ENCODE data around the gene SBNO2. TPM values are rescaled to one million over a fixed set of nuclear protein-coding genes. Genes with fewer than 3 reads are reported as not detected.
A peak's percentile ranks its signal among the peaks of the same experiment; 100 is the strongest.

SBNO2 gene
- total RNA-seq, 1 donor from 2014 or later, result 125 TPM

GRCh38 chr19:1074544-1075283, 99.4 kb downstream of the SBNO2 start:
- ATAC-seq, result peak; percentile 78
- no peak for TF ChIP-seq CTCF (IDR thresholded peaks at IDR 0.05)

GRCh38 chr19:1073956-1074517, 100.0 kb downstream of the SBNO2 start:
- H3K4me1 ChIP-seq, result peaks cover 46% of the 10 kb centered on the region
- no peaks in the 10 kb centered on the region for H3K27me3 ChIP-seq
- H3K9me3 ChIP-seq, result no peaks in the 10 kb centered on the region
- no peak for TF ChIP-seq CTCF (IDR thresholded peaks at IDR 0.05)
- H3K27ac ChIP-seq, result peak overlapping the region; percentile 58
- DNase-seq (no peak), ATAC-seq (no peak)
- H3K4me3 ChIP-seq, result peak overlapping the region; percentile 26
- H3K36me3 ChIP-seq, result no peaks in the 10 kb centered on the region
- intact Hi-C loops (cut with DNase I), result no loop called here

More at GRCh38 chr19:1074544-1075283, 99.4 kb downstream of the SBNO2 start:
- H3K36me3 ChIP-seq, result peaks cover 4% of the 10 kb centered on the region
- no peaks in the 10 kb centered on the region for H3K27me3 ChIP-seq
- peak overlapping the region; percentile 65 for H3K27ac ChIP-seq
- peaks cover 39% of the 10 kb centered on the region for H3K4me1 ChIP-seq
- H3K9me3 ChIP-seq, result no peaks in the 10 kb centered on the region
- H3K4me3 ChIP-seq, result peak overlapping the region; percentile 28
- peak; percentile 97 for DNase-seq
- intact Hi-C loops (cut with DNase I), result no loop called here

- no peak for DNase-seq
- H3K4me1 ChIP-seq, result peaks cover 53% of the 10 kb centered on the region
Measured at GRCh38 chr19:1073063-1073955, 100.8 kb downstream of the SBNO2 start.

GRCh38 chr19:1072371-1073015, 101.6 kb downstream of the SBNO2 start:
- no peaks in the 10 kb centered on the region for H3K27me3 ChIP-seq
- intact Hi-C loops (cut with DNase I), result no loop called here
- no peak overlapping the region for H3K27ac ChIP-seq
- ATAC-seq (no peak), DNase-seq (no peak)
- no peak overlapping the region for H3K4me3 ChIP-seq
- TF ChIP-seq CTCF (IDR thresholded peaks at IDR 0.05), result no peak
- H3K36me3 ChIP-seq, result no peaks in the 10 kb centered on the region
- H3K4me1 ChIP-seq, result peaks cover 55% of the 10 kb centered on the region
- no peaks in the 10 kb centered on the region for H3K9me3 ChIP-seq

More at GRCh38 chr19:1073063-1073955, 100.8 kb downstream of the SBNO2 start:
- H3K36me3 ChIP-seq, result no peaks in the 10 kb centered on the region
- no peak overlapping the region for H3K27ac ChIP-seq
- no peak overlapping the region for H3K4me3 ChIP-seq
- no peaks in the 10 kb centered on the region for H3K9me3 ChIP-seq
- ATAC-seq, result no peak
- intact Hi-C loops (cut with DNase I), result no loop called here
- H3K27me3 ChIP-seq, result no peaks in the 10 kb centered on the region
- TF ChIP-seq CTCF (IDR thresholded peaks at IDR 0.05), result no peak
